GM19035 (cell line): Measurements from ENCODE around the gene PIGV.
A peak's percentile ranks its signal among the peaks of the same experiment; 100 is the strongest.

Experiments
- ATAC-seq: cut with Tn5 transposase; IDR thresholded peaks from one replicate; pipeline ENCODE4 v1.9.1; 2021; ENCODE audit not compliant: unreplicated experiment

The PIGV gene

GRCh38 chr1:26787706-26788514 lies at the start of gene PIGV:
TSS of gene PIGV (plus strand) at chr1:26787950. CDS start at chr1:26790816, 2,866 bp downstream.
- ATAC-seq, result peak; percentile 72

- no peak for ATAC-seq
Measured at GRCh38 chr1:26739329-26739914, 48.3 kb upstream of the PIGV start.

GRCh38 chr1:26740023-26740634 lies 47.6 kb upstream of the PIGV start:
- ATAC-seq, result no peak

GRCh38 chr1:26740952-26741351 lies 46.8 kb upstream of the PIGV start:
- ATAC-seq, result no peak

- no peak for ATAC-seq
Measured at GRCh38 chr1:26743426-26744059, 44.2 kb upstream of the PIGV start.

- ATAC-seq, result peak; percentile 93
Measured at GRCh38 chr1:26744075-26744959, 43.4 kb upstream of the PIGV start.

GRCh38 chr1:26745191-26745590 lies 42.6 kb upstream of the PIGV start:
- no peak for ATAC-seq

GRCh38 chr1:26747048-26747447 lies 40.7 kb upstream of the PIGV start:
- ATAC-seq, result no peak

GRCh38 chr1:26748351-26748750 lies 39.4 kb upstream of the PIGV start:
- no peak for ATAC-seq

GRCh38 chr1:26749458-26749857 lies 38.3 kb upstream of the PIGV start:
- ATAC-seq, result no peak

GRCh38 chr1:26750428-26750827 lies 37.3 kb upstream of the PIGV start:
- no peak for ATAC-seq

- no peak for ATAC-seq
Measured at GRCh38 chr1:26752519-26752918, 35.2 kb upstream of the PIGV start.

GRCh38 chr1:26754086-26754874 lies 33.5 kb upstream of the PIGV start:
- no peak for ATAC-seq

- ATAC-seq, result no peak
Measured at GRCh38 chr1:26758358-26758757, 29.4 kb upstream of the PIGV start.

- no peak for ATAC-seq
Measured at GRCh38 chr1:26759531-26759930, 28.2 kb upstream of the PIGV start.

- ATAC-seq, result no peak
Measured at GRCh38 chr1:26761217-26761616, 26.5 kb upstream of the PIGV start.

GRCh38 chr1:26767714-26768113 lies 20.0 kb upstream of the PIGV start:
- no peak for ATAC-seq

- no peak for ATAC-seq
Measured at GRCh38 chr1:26768755-26769154, 19.0 kb upstream of the PIGV start.

GRCh38 chr1:26771285-26771642 lies 16.5 kb upstream of the PIGV start:
- ATAC-seq, result no peak
